ENCODE measurements around the gene HHIP. TPM values are rescaled to one million over a fixed set of nuclear protein-coding genes. Genes with fewer than 3 reads are reported as not detected.

The HHIP gene
- total and polyA plus RNA-seq, 7 donors = 0.01 to 0.56 (median 0.18) TPM; not detected in 1

DNA sequence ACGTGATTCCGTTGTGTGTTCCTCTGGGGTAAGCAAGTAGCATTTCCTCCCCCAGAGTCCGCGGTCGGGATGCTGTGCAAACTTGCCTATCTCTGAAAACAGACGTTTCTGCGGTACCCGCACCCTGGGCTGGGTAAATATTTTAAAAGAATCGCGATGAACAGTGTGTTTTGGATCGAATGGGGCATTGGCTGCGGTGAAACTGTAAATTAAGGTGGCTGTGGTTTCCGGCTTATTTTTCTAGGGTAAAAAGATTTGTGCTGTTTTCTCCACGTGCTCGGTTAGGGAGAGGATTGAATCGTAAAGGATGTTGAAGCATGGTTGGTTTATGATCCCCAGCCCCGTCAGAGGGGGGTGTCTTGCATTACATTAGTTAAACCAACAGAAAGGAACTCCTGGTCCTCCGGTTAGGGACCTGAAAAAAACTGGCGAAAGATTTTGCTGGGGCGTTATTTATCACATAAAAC lies 1.2 kb downstream of the HHIP start:
- Histone ChIP-seq H3K9me3 (no peaks in the 10 kb centered on the region), H3K27me3 (ENCODE audit: insufficient read depth in 3 of 3, low read length in 2 of 3) (peaks cover 3 to 49% (median 13%) of the 10 kb centered on the region in 3 donors), H3K27ac (no peak overlapping the region), H3K36me3 (ENCODE audit: insufficient read depth in 1 of 2, low read depth in 1 of 2) (no peaks in the 10 kb centered on the region), H3K4me3 (peak overlapping the region; percentile 62), H3K4me1 (peaks cover 4% of the 10 kb centered on the region)
- intact Hi-C loops (cut with DNase I) = no loop called here
- WGBS, 3 donors = 1 to 2% (median 1%) methylated on average over 20 of the region's 20 CpGs
- ATAC-seq (no peak), DNase-seq (no peak)
- TF ChIP-seq, protein P1, sequence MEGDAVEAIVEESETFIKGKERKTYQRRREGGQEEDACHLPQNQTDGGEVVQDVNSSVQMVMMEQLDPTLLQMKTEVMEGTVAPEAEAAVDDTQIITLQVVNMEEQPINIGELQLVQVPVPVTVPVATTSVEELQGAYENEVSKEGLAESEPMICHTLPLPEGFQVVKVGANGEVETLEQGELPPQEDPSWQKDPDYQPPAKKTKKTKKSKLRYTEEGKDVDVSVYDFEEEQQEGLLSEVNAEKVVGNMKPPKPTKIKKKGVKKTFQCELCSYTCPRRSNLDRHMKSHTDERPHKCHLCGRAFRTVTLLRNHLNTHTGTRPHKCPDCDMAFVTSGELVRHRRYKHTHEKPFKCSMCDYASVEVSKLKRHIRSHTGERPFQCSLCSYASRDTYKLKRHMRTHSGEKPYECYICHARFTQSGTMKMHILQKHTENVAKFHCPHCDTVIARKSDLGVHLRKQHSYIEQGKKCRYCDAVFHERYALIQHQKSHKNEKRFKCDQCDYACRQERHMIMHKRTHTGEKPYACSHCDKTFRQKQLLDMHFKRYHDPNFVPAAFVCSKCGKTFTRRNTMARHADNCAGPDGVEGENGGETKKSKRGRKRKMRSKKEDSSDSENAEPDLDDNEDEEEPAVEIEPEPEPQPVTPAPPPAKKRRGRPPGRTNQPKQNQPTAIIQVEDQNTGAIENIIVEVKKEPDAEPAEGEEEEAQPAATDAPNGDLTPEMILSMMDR (IDR thresholded peaks at IDR 0.05) = no peak

DNA sequence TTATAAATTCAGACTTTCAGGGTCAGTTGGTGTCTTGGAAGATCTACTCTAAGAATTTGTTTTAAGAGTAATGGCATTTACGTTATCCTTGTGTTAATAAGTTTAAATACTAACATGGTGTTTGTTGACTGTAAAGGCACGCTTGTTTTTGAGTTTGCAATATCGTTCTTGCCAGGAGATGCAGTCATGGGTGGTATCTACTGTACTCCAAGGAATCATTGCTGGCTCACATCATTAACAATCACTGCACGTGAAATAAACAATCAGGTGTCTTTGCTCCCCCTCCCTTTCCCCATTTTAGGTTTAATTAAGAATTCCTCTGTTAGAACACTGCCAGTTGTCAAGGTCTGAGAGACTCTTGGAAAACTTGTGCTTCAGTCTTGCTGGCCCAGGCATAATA lies 1.6 kb downstream of the HHIP start:
- Histone ChIP-seq H3K36me3 (ENCODE audit: insufficient read depth in 1 of 2, low read depth in 1 of 2) (no peaks in the 10 kb centered on the region), H3K27me3 (ENCODE audit: insufficient read depth in 3 of 3, low read length in 2 of 3) (peaks cover 3 to 49% (median 13%) of the 10 kb centered on the region in 3 donors), H3K4me1 (peaks cover 4% of the 10 kb centered on the region), H3K9me3 (no peaks in the 10 kb centered on the region), H3K4me3 (no peak overlapping the region), H3K27ac (no peak overlapping the region)
- 10 to 15% (median 14%) methylated on average over 4 of the region's 4 CpGs for WGBS, 3 donors
- intact Hi-C loops (cut with DNase I) = no loop called here
- TF ChIP-seq, protein P1 (IDR thresholded peaks at IDR 0.05) = no peak
- no peak for DNase-seq
- ATAC-seq = no peak

DNA sequence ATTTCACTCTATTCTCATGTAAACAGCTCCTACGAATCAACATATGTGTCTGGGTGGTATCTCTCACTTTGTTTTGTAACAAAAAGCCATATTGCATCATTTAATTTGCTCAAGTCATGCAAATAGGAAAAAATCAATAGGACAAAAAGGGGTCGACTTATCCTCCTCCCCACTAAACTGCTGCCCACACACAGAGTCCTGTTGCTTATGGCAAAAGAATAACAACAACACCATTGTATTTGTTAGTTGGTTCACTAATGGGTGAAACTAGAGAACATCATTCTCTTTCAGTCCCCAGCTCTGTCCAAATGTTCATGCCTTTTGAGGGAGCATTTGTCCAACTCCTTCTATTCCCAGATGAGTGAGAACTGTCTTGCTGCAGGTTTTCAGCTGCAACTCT lies 2.1 kb downstream of the HHIP start:
- DNase-seq (no peak), ATAC-seq (no peak)
- Histone ChIP-seq H3K36me3 (ENCODE audit: insufficient read depth in 1 of 2, low read depth in 1 of 2) (no peaks in the 10 kb centered on the region), H3K4me3 (no peak overlapping the region), H3K4me1 (peaks cover 4% of the 10 kb centered on the region), H3K9me3 (no peaks in the 10 kb centered on the region), H3K27ac (no peak overlapping the region), H3K27me3 (ENCODE audit: insufficient read depth in 3 of 3, low read length in 2 of 3) (peaks cover 5 to 49% (median 13%) of the 10 kb centered on the region in 3 donors)
- intact Hi-C loops (cut with DNase I) = no loop called here
- WGBS, 3 donors = 8 to 33% (median 15%) methylated on average over 2 of the region's 2 CpGs
- TF ChIP-seq, protein P1 (IDR thresholded peaks at IDR 0.05) = no peak

DNA sequence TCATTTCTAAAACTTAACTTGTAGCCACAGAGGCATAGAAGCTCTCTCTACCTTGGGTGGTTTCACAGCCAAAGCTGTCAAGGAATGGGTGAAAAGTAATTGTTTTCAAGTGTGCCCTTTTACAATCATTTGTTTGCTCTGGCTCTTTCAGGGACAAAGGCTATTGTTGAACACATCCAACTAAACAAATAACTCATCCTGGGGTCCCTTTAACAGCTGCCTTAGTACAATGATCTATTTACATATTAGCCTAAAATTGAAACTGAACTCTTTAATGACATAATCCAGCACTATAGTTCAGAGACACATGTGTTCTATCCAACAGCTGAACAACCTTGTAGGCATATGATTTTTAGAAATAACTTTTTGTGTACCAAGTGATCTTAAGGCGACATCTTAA lies 3.7 kb downstream of the HHIP start:
- Histone ChIP-seq H3K4me1 (peaks cover 4% of the 10 kb centered on the region), H3K4me3 (no peak overlapping the region), H3K27ac (no peak overlapping the region), H3K9me3 (no peaks in the 10 kb centered on the region), H3K27me3 (ENCODE audit: insufficient read depth in 3 of 3, low read length in 2 of 3) (peaks cover 5 to 44% (median 13%) of the 10 kb centered on the region in 3 donors), H3K36me3 (ENCODE audit: insufficient read depth in 1 of 2, low read depth in 1 of 2) (no peaks in the 10 kb centered on the region)
- 82 to 94% (median 87%) methylated on average over 1 of the region's 1 CpG for WGBS, 3 donors
- ATAC-seq (no peak), DNase-seq (no peak)
- intact Hi-C loops (cut with DNase I) = no loop called here
- TF ChIP-seq, protein P1 (IDR thresholded peaks at IDR 0.05) = no peak

Data from psoas muscle (tissue), 8 donors.